Gastrocnemius medialis (tissue), 4 donors: ENCODE results near the gene SLC2A4RG. TPM values are rescaled to one million over a fixed set of nuclear protein-coding genes. Genes with fewer than 3 reads are reported as not detected.
A peak's percentile ranks its signal among the peaks of the same experiment; 100 is the strongest.

ENCODE experiments used
- ATAC-seq, 2 donors: fragments of 150-250 bp; one replicate each; pipeline ENCODE4 v1.9.1; 2016
- DNase-seq, 2 donors: peaks; one replicate each; pipeline ENCODE4 v3.0.0-alpha.2; 2019
- H3K27ac ChIP-seq, 4 donors: fragments of 200-600 bp; sonication (generic); 1 replicate in 1 of 4; 2 replicates in 3 of 4; pipeline ENCODE4 v1.5.1; 2016 to 2018; ENCODE audit warnings: mild to moderate bottlenecking in 2 of 4, moderate library complexity in 1 of 4
- H3K27me3 ChIP-seq, 3 donors: fragments of 200-600 bp; sonication (generic) in 2 of 3; 1 replicate in 1 of 3; 2 replicates in 2 of 3; pipeline versions ENCODE4 v1.5.1 to v1.6.0; 2016 to 2019; ENCODE audit warnings: mild to moderate bottlenecking in 1 of 3, moderate library complexity in 1 of 3
- H3K36me3 ChIP-seq, 2 donors: fragments of 200-600 bp; sonication (generic) in 1 of 2; one replicate each; pipeline ENCODE4 v1.5.1; 2017 to 2018
- H3K4me1 ChIP-seq, 2 donors: fragments of 200-600 bp; sonication (generic) in 1 of 2; one replicate each; pipeline ENCODE4 v1.5.1; 2016 to 2017; ENCODE audit warnings: mild to moderate bottlenecking in 2 of 2
- H3K4me3 ChIP-seq, 4 donors: fragments of 200-600 bp; sonication (generic) in 3 of 4; 1 replicate in 1 of 4; 2 replicates in 3 of 4; pipeline ENCODE4 v1.5.1; 2016 to 2019; ENCODE audit warnings: mild to moderate bottlenecking in 2 of 4
- H3K9me3 ChIP-seq, 3 donors: fragments of 200-600 bp; sonication (generic) in 2 of 3; 1 replicate in 1 of 3; 2 replicates in 2 of 3; pipeline ENCODE4 v1.5.1; 2016 to 2019
- CTCF ChIP-seq, 5 experiments: fragments of 450-650 bp in 3 of 5; fragments of 200-600 bp in 2 of 5; sonication (generic) in 2 of 5; IDR thresholded peaks in 4 of 5; conservative IDR thresholded peaks in 1 of 5; 1 replicate in 4 of 5; 2 replicates in 1 of 5; pipeline ENCODE4 v1.5.1; 2016 to 2019; ENCODE audit warnings: antibody characterized with exemption in 5 of 5, mild to moderate bottlenecking in 3 of 5, moderate library complexity in 3 of 5
- POLR2A ChIP-seq, 2 donors: fragments of 450-650 bp; IDR thresholded peaks; one replicate each; pipeline ENCODE4 v1.6.1; 2017; ENCODE audit warnings: antibody characterized with exemption in 2 of 2, mild to moderate bottlenecking in 2 of 2, moderate library complexity in 2 of 2
- in situ Hi-C, 4 donors: fragments of 200-750 bp; cut with MboI; loops; one replicate each; pipeline versions ENCODE4 v1.15.0 to v1.8.0; 2017; ENCODE audit warnings: low sequenced_read_pairs in 4 of 4
- intact Hi-C: fragments of 100-400 bp; cut with DNase I; formaldehyde crosslinking; loops from one replicate; pipeline ENCODE4 v1.15.1; 2023; ENCODE audit warnings: low total_unique reads
- total RNA-seq, 4 donors: library from RNA; depleted of rRNA; stranded (reverse); fragments of >200 nt; gene quantifications; one replicate each; pipeline versions ENCODE4 v1.1.0 to v1.2.3, GENCODE V29; 2016

SLC2A4RG gene
- total RNA-seq, 4 donors from 2014 or later, result 26.0 to 58.7 (median 39.1) TPM

GRCh38 chr20:63703471-63703975, 36.1 kb upstream of the SLC2A4RG start:
- in situ Hi-C loops, result no loop called here

GRCh38 chr20:63703976-63704748, 35.4 kb upstream of the SLC2A4RG start:
- no peak for DNase-seq
- Histone ChIP-seq H3K9me3 (no peaks in the 10 kb centered on the region), H3K27ac (no peak overlapping the region), H3K36me3 (peaks cover 0 to 25% of the 10 kb centered on the region in 2 donors), H3K4me3 (no peak overlapping the region), H3K27me3 (no peaks in the 10 kb centered on the region), H3K4me1 (peaks cover 15 to 24% of the 10 kb centered on the region in 2 donors)
- in situ Hi-C loops, result no loop called here
- TF ChIP-seq CTCF (IDR thresholded peaks at IDR 0.05 in 4 of 5, conservative IDR thresholded peaks at IDR 0.05 in 1 of 5) (no peak), POLR2A (IDR thresholded peaks at IDR 0.05) (no peak)
- ATAC-seq, result no peak
- intact Hi-C loops, result no loop called here

More at GRCh38 chr20:63703471-63703975, 36.1 kb upstream of the SLC2A4RG start:
- TF ChIP-seq CTCF (IDR thresholded peaks at IDR 0.05 in 4 of 5, conservative IDR thresholded peaks at IDR 0.05 in 1 of 5) (no peak), POLR2A (IDR thresholded peaks at IDR 0.05) (no peak)
- DNase-seq, result no peak
- Histone ChIP-seq H3K27me3 (no peaks in the 10 kb centered on the region), H3K4me1 (peaks cover 21 to 24% of the 10 kb centered on the region in 2 donors), H3K27ac (no peak overlapping the region), H3K9me3 (no peaks in the 10 kb centered on the region), H3K4me3 (no peak overlapping the region), H3K36me3 (peaks cover 0 to 24% of the 10 kb centered on the region in 2 donors)
- intact Hi-C loops, result no loop called here
- no peak for ATAC-seq

- ATAC-seq, result no peak
- H3K4me1 ChIP-seq, result peaks cover 11 to 23% of the 10 kb centered on the region in 2 donors
- peaks cover 0 to 31% of the 10 kb centered on the region in 2 donors for H3K36me3 ChIP-seq
- H3K9me3 ChIP-seq, result no peaks in the 10 kb centered on the region
- no peaks in the 10 kb centered on the region for H3K27me3 ChIP-seq
- intact Hi-C loops, result no loop called here
- H3K4me3 ChIP-seq, result no peak overlapping the region
- TF ChIP-seq POLR2A (IDR thresholded peaks at IDR 0.05) (no peak), CTCF (IDR thresholded peaks at IDR 0.05 in 4 of 5, conservative IDR thresholded peaks at IDR 0.05 in 1 of 5) (no peak)
- in situ Hi-C loops, result no loop called here
- no peak for DNase-seq
- no peak overlapping the region for H3K27ac ChIP-seq
Measured at GRCh38 chr20:63704749-63705117, 34.8 kb upstream of the SLC2A4RG start.

GRCh38 chr20:63705232-63706026, 34.1 kb upstream of the SLC2A4RG start:
- H3K27me3 ChIP-seq, result no peaks in the 10 kb centered on the region

More at GRCh38 chr20:63705232-63706026, 34.1 kb upstream of the SLC2A4RG start:
- H3K9me3 ChIP-seq, result no peaks in the 10 kb centered on the region
- intact Hi-C loops (no loop called here), in situ Hi-C loops (no loop called here)
- H3K27ac ChIP-seq, result peak overlapping the region in 2 of 4 donors; percentile 80 to 91
- TF ChIP-seq CTCF (IDR thresholded peaks at IDR 0.05 in 4 of 5, conservative IDR thresholded peaks at IDR 0.05 in 1 of 5), result no peak
- no peak for TF ChIP-seq POLR2A (IDR thresholded peaks at IDR 0.05)
- H3K4me3 ChIP-seq, result no peak overlapping the region
- H3K36me3 ChIP-seq, result peaks cover 0 to 32% of the 10 kb centered on the region in 2 donors
- no peak for DNase-seq
- no peak for ATAC-seq
- H3K4me1 ChIP-seq, result peaks cover 11 to 23% of the 10 kb centered on the region in 2 donors
